GM23338 (cell line): ENCODE data around the gene BFAR. TPM values are rescaled to one million over a fixed set of nuclear protein-coding genes. Genes with fewer than 3 reads are reported as not detected.

Experiments
- ATAC-seq: fragments of 200-7000 bp; cut with Tn5 transposase; 3 replicates; pipeline ENCODE4 v1.9.1; 2020
- DNase-seq: peaks from one replicate; pipeline ENCODE4 v3.0.0-alpha.2; 2015; ENCODE audit warnings: low spot score
- H2AFZ ChIP-seq: fragments of 200-600 bp; sonication (generic); 2 replicates; pipeline ENCODE4 v1.8.0; 2016; ENCODE audit warnings: antibody characterized with exemption, mild to moderate bottlenecking, moderate library complexity
- H3F3A ChIP-seq: fragments of 200-600 bp; sonication (generic); replicated peaks from 2 replicates; pipeline ENCODE4 v1.8.0; 2017; ENCODE audit warnings: antibody characterized with exemption, mixed run types, low read depth
- H3K27ac ChIP-seq: fragments of 200-600 bp; sonication (generic); 2 replicates; pipeline ENCODE4 v1.6.1; 2016; ENCODE audit warnings: low read depth
- H3K27me3 ChIP-seq: fragments of 200-600 bp; sonication (generic); 2 replicates; pipeline ENCODE4 v1.8.0; 2016; ENCODE audit warnings: mild to moderate bottlenecking, mixed run types, moderate library complexity; ENCODE audit not compliant: insufficient read depth
- H3K36me3 ChIP-seq: fragments of 200-600 bp; sonication (generic); 2 replicates; pipeline ENCODE4 v1.8.0; 2016; ENCODE audit warnings: mild to moderate bottlenecking; ENCODE audit not compliant: insufficient read depth
- H3K4me1 ChIP-seq: fragments of 200-600 bp; sonication (generic); 2 replicates; pipeline ENCODE4 v1.8.0; 2016; ENCODE audit warnings: mild to moderate bottlenecking, moderate library complexity; ENCODE audit not compliant: insufficient read depth
- H3K4me2 ChIP-seq: fragments of 200-600 bp; sonication (generic); 2 replicates; pipeline ENCODE4 v1.7.1; 2017; ENCODE audit warnings: mixed run types
- H3K4me3 ChIP-seq: fragments of 200-600 bp; sonication (generic); 2 replicates; pipeline ENCODE4 v1.6.1; 2016; ENCODE audit warnings: mixed run types
- H3K79me2 ChIP-seq: fragments of 200-600 bp; sonication (generic); replicated peaks from 2 replicates; pipeline ENCODE4 v1.8.0; 2017; ENCODE audit warnings: mild to moderate bottlenecking; ENCODE audit not compliant: insufficient read depth
- H3K9me2 ChIP-seq: fragments of 200-600 bp; sonication (generic); 2 replicates; pipeline ENCODE4 v1.8.0; 2017; ENCODE audit not compliant: insufficient read depth
- H4K20me1 ChIP-seq: fragments of 200-600 bp; sonication (generic); replicated peaks from 2 replicates; pipeline ENCODE4 v1.8.0; 2017; ENCODE audit warnings: mild to moderate bottlenecking; ENCODE audit not compliant: insufficient read depth
- H3K27ac Mint-ChIP-seq: 2 replicates; pipeline ENCODE4 v1.8.0; 2020; ENCODE audit warnings: inconsistent platforms, mild to moderate bottlenecking, moderate library complexity, mixed read lengths
- H3K27me3 Mint-ChIP-seq: 3 replicates; pipeline ENCODE4 v1.8.0; 2022; ENCODE audit warnings: low read depth, mild to moderate bottlenecking, moderate library complexity, mixed read lengths, inconsistent platforms; ENCODE audit not compliant: insufficient read depth, poor library complexity
- H3K36me3 Mint-ChIP-seq: 3 replicates; pipeline ENCODE4 v1.8.0; 2021; ENCODE audit warnings: low read depth, mild to moderate bottlenecking, inconsistent platforms, moderate library complexity, mixed read lengths
- H3K4me1 Mint-ChIP-seq: 3 replicates; pipeline ENCODE4 v1.8.0; 2020; ENCODE audit warnings: mild to moderate bottlenecking, inconsistent platforms, mixed read lengths
- H3K4me3 Mint-ChIP-seq: 3 replicates; pipeline ENCODE4 v1.8.0; 2021; ENCODE audit warnings: moderate library complexity, mild to moderate bottlenecking, inconsistent platforms, mixed read lengths
- H3K9me3 Mint-ChIP-seq: 3 replicates; pipeline ENCODE4 v1.8.0; 2020; ENCODE audit warnings: moderate library complexity, mild to moderate bottlenecking, inconsistent platforms, mixed read lengths
- EZH2 ChIP-seq: fragments of 200-600 bp; sonication (generic); IDR thresholded peaks from one replicate; pipeline ENCODE4 v1.8.0; 2017; ENCODE audit warnings: antibody characterized with exemption, mild to moderate bottlenecking, low read depth; ENCODE audit not compliant: unreplicated experiment
- EZH2phosphoT487 ChIP-seq: fragments of 200-600 bp; sonication (generic); IDR thresholded peaks from one replicate; pipeline ENCODE4 v1.8.1; 2018; ENCODE audit warnings: antibody characterized with exemption; ENCODE audit not compliant: unreplicated experiment
- JUNB ChIP-seq: IDR thresholded peaks from one replicate; pipeline ENCODE4 v1.6.1; 2016; ENCODE audit warnings: antibody characterized with exemption; ENCODE audit not compliant: unreplicated experiment
- NANOG ChIP-seq: IDR thresholded peaks from 2 replicates; pipeline ENCODE4 v1.6.1; 2016; ENCODE audit warnings: antibody characterized with exemption, borderline replicate concordance
- POLR2AphosphoS5 ChIP-seq: IDR thresholded peaks from 2 replicates; pipeline ENCODE4 v1.6.1; 2016; ENCODE audit warnings: antibody characterized with exemption, low read depth
- STAT1 ChIP-seq: IDR thresholded peaks from one replicate; pipeline ENCODE4 v1.6.1; 2016; ENCODE audit warnings: antibody characterized with exemption; ENCODE audit not compliant: unreplicated experiment
- ZNF114 ChIP-seq: fragments of 250-450 bp; sonication (Bioruptor Pico); IDR thresholded peaks from 2 replicates; pipeline ENCODE4 v1.5.0; 2020; ENCODE audit warnings: mild to moderate bottlenecking, moderate library complexity
- ZNF331 ChIP-seq: fragments of 250-450 bp; sonication (Bioruptor Pico); IDR thresholded peaks from 2 replicates; pipeline ENCODE4 v1.5.0; 2020; ENCODE audit warnings: low read depth, mild to moderate bottlenecking, moderate library complexity
- polyA plus RNA-seq: library from polyadenylated mRNA; unstranded; fragments of >200 nt; fragmentation: Nextera tagmentation; extraction: Ambion mirVana; gene quantifications from 2 replicates; pipeline ENCODE4 v1.2.1, GENCODE V29; 2016
- total RNA-seq: library from RNA; depleted of rRNA; stranded (reverse); fragments of >200 nt; shearing (Covaris generic); gene quantifications from 2 replicates; pipeline ENCODE4 v1.2.3, GENCODE V29; 2014
- TF ChIP-seq, protein P1 (sequence below): IDR thresholded peaks from 2 replicates; pipeline ENCODE4 v1.6.1; 2016; ENCODE audit warnings: antibody characterized with exemption
- TF ChIP-seq, protein P2 (sequence below): IDR thresholded peaks from one replicate; pipeline ENCODE4 v1.6.1; 2018; ENCODE audit warnings: antibody characterized with exemption; ENCODE audit not compliant: unreplicated experiment
- TF ChIP-seq, protein P3 (sequence below), 2 experiments: fragments of 200-600 bp in 1 of 2; sonication (generic) in 1 of 2; conservative IDR thresholded peaks; 2 replicates each; pipeline versions ENCODE4 v1.5.1 to v1.6.1; 2016 to 2017; ENCODE audit warnings: antibody characterized with exemption in 2 of 2, low read depth in 2 of 2, mild to moderate bottlenecking in 2 of 2, moderate library complexity in 1 of 2
- TF ChIP-seq, protein P4 (sequence below): fragments of 250-450 bp; sonication (Bioruptor Pico); IDR thresholded peaks from 2 replicates; pipeline ENCODE4 v1.5.0; 2020; ENCODE audit warnings: mild to moderate bottlenecking, moderate library complexity

BFAR gene
- total and polyA plus RNA-seq, 2 experiments from 2014 or later: 54.4 to 126 TPM

DNA sequence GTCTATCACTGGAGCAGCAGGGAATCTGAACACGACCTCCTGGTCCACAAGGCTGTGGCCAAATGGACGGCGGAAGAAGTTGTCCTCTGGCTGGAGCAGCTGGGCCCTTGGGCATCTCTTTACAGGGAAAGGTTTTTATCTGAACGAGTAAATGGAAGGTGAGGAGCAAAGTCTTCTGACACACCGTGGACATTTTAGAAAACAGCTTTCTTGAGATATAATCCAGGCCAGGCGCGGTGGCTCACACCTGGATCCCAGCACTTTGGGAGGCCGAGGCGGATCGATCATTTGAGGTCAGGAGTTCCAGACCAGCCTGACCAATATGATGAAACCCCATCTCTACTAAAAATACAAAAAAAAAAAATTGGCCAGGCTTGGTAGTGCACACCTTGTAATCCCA is 17.1 kb downstream of the BFAR start:
- Histone ChIP-seq H3K27ac (no peak overlapping the region), H4K20me1 (peaks cover 18% of the 10 kb centered on the region), H2AFZ (no peak overlapping the region), H3K4me1 (no peaks in the 10 kb centered on the region), H3K4me3 (no peak overlapping the region), H3F3A (0 out of 2 replicates have a peak, but pooled peaks cover 3% of the 10 kb centered on the region), H3K27me3 (no peaks in the 10 kb centered on the region), H3K9me2 (no peaks in the 10 kb centered on the region), H3K79me2 (peaks cover 27% of the 10 kb centered on the region), H3K36me3 (peaks cover 67% of the 10 kb centered on the region), H3K4me2 (no peak overlapping the region)
- Mint-ChIP-seq H3K27me3 (no peaks in the 10 kb centered on the region), H3K4me3 (no peak overlapping the region), H3K9me3 (no peaks in the 10 kb centered on the region), H3K4me1 (no peaks in the 10 kb centered on the region), H3K27ac (no peak overlapping the region), H3K36me3 (peaks cover 69% of the 10 kb centered on the region)
- no peak for TF ChIP-seq ZNF114 (CRISPR knock-in tag)
- TF ChIP-seq ZNF331 (CRISPR knock-in tag): no peak
- no peak for TF ChIP-seq EZH2
- TF ChIP-seq, protein P1, sequence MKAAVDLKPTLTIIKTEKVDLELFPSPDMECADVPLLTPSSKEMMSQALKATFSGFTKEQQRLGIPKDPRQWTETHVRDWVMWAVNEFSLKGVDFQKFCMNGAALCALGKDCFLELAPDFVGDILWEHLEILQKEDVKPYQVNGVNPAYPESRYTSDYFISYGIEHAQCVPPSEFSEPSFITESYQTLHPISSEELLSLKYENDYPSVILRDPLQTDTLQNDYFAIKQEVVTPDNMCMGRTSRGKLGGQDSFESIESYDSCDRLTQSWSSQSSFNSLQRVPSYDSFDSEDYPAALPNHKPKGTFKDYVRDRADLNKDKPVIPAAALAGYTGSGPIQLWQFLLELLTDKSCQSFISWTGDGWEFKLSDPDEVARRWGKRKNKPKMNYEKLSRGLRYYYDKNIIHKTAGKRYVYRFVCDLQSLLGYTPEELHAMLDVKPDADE: no peak
- TF ChIP-seq EZH2phosphoT487: no peak
- TF ChIP-seq, protein P2, sequence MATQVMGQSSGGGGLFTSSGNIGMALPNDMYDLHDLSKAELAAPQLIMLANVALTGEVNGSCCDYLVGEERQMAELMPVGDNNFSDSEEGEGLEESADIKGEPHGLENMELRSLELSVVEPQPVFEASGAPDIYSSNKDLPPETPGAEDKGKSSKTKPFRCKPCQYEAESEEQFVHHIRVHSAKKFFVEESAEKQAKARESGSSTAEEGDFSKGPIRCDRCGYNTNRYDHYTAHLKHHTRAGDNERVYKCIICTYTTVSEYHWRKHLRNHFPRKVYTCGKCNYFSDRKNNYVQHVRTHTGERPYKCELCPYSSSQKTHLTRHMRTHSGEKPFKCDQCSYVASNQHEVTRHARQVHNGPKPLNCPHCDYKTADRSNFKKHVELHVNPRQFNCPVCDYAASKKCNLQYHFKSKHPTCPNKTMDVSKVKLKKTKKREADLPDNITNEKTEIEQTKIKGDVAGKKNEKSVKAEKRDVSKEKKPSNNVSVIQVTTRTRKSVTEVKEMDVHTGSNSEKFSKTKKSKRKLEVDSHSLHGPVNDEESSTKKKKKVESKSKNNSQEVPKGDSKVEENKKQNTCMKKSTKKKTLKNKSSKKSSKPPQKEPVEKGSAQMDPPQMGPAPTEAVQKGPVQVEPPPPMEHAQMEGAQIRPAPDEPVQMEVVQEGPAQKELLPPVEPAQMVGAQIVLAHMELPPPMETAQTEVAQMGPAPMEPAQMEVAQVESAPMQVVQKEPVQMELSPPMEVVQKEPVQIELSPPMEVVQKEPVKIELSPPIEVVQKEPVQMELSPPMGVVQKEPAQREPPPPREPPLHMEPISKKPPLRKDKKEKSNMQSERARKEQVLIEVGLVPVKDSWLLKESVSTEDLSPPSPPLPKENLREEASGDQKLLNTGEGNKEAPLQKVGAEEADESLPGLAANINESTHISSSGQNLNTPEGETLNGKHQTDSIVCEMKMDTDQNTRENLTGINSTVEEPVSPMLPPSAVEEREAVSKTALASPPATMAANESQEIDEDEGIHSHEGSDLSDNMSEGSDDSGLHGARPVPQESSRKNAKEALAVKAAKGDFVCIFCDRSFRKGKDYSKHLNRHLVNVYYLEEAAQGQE: no peak
- TF ChIP-seq, protein P3, sequence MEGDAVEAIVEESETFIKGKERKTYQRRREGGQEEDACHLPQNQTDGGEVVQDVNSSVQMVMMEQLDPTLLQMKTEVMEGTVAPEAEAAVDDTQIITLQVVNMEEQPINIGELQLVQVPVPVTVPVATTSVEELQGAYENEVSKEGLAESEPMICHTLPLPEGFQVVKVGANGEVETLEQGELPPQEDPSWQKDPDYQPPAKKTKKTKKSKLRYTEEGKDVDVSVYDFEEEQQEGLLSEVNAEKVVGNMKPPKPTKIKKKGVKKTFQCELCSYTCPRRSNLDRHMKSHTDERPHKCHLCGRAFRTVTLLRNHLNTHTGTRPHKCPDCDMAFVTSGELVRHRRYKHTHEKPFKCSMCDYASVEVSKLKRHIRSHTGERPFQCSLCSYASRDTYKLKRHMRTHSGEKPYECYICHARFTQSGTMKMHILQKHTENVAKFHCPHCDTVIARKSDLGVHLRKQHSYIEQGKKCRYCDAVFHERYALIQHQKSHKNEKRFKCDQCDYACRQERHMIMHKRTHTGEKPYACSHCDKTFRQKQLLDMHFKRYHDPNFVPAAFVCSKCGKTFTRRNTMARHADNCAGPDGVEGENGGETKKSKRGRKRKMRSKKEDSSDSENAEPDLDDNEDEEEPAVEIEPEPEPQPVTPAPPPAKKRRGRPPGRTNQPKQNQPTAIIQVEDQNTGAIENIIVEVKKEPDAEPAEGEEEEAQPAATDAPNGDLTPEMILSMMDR (conservative IDR thresholded peaks at IDR 0.05; ENCODE audit: low read depth in 2 of 2): no peak
- no peak for TF ChIP-seq STAT1
- no peak for TF ChIP-seq JUNB
- TF ChIP-seq, protein P4, sequence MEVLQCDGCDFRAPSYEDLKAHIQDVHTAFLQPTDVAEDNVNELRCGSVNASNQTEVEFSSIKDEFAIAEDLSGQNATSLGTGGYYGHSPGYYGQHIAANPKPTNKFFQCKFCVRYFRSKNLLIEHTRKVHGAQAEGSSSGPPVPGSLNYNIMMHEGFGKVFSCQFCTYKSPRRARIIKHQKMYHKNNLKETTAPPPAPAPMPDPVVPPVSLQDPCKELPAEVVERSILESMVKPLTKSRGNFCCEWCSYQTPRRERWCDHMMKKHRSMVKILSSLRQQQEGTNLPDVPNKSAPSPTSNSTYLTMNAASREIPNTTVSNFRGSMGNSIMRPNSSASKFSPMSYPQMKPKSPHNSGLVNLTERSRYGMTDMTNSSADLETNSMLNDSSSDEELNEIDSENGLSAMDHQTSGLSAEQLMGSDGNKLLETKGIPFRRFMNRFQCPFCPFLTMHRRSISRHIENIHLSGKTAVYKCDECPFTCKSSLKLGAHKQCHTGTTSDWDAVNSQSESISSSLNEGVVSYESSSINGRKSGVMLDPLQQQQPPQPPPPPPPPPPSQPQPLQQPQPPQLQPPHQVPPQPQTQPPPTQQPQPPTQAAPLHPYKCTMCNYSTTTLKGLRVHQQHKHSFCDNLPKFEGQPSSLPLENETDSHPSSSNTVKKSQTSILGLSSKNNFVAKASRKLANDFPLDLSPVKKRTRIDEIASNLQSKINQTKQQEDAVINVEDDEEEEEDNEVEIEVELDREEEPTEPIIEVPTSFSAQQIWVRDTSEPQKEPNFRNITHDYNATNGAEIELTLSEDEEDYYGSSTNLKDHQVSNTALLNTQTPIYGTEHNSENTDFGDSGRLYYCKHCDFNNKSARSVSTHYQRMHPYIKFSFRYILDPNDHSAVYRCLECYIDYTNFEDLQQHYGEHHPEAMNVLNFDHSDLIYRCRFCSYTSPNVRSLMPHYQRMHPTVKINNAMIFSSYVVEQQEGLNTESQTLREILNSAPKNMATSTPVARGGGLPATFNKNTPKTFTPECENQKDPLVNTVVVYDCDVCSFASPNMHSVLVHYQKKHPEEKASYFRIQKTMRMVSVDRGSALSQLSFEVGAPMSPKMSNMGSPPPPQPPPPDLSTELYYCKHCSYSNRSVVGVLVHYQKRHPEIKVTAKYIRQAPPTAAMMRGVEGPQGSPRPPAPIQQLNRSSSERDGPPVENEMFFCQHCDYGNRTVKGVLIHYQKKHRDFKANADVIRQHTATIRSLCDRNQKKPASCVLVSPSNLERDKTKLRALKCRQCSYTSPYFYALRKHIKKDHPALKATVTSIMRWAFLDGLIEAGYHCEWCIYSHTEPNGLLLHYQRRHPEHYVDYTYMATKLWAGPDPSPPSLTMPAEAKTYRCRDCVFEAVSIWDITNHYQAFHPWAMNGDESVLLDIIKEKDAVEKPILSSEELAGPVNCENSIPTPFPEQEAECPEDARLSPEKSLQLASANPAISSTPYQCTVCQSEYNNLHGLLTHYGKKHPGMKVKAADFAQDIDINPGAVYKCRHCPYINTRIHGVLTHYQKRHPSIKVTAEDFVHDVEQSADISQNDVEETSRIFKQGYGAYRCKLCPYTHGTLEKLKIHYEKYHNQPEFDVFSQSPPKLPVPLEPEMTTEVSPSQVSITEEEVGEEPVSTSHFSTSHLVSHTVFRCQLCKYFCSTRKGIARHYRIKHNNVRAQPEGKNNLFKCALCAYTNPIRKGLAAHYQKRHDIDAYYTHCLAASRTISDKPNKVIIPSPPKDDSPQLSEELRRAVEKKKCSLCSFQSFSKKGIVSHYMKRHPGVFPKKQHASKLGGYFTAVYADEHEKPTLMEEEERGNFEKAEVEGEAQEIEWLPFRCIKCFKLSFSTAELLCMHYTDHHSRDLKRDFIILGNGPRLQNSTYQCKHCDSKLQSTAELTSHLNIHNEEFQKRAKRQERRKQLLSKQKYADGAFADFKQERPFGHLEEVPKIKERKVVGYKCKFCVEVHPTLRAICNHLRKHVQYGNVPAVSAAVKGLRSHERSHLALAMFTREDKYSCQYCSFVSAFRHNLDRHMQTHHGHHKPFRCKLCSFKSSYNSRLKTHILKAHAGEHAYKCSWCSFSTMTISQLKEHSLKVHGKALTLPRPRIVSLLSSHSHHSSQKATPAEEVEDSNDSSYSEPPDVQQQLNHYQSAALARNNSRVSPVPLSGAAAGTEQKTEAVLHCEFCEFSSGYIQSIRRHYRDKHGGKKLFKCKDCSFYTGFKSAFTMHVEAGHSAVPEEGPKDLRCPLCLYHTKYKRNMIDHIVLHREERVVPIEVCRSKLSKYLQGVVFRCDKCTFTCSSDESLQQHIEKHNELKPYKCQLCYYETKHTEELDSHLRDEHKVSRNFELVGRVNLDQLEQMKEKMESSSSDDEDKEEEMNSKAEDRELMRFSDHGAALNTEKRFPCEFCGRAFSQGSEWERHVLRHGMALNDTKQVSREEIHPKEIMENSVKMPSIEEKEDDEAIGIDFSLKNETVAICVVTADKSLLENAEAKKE (CRISPR knock-in tag): no peak
- TF ChIP-seq NANOG: no peak
- no peak for TF ChIP-seq POLR2AphosphoS5
- DNase-seq: no peak
- ATAC-seq: no peak
